Stimulated activated naive CD8-positive, alpha-beta T cell treated with anti-CD3 and anti-CD28 coated beads, Interleukin-15, Interleukin-2, amounts not matched to agents 100 U/mL and 50 U/mL, for 24 hours (primary cell): ENCODE results near the gene RBM41.
"Not testable (repeated sequence)": the region's sequence is repeated elsewhere in the genome, so short reads cannot be mapped to it uniquely, and the experiment has no call there.

Experiments
- ATAC-seq: fragments of 150-1000 bp; cut with Tn5 transposase; one replicate; pipeline ENCODE4 v1.10.0; 2021
- DNase-seq: peaks from one replicate; pipeline ENCODE4 v3.0.0; 2021

Gene RBM41

DNA sequence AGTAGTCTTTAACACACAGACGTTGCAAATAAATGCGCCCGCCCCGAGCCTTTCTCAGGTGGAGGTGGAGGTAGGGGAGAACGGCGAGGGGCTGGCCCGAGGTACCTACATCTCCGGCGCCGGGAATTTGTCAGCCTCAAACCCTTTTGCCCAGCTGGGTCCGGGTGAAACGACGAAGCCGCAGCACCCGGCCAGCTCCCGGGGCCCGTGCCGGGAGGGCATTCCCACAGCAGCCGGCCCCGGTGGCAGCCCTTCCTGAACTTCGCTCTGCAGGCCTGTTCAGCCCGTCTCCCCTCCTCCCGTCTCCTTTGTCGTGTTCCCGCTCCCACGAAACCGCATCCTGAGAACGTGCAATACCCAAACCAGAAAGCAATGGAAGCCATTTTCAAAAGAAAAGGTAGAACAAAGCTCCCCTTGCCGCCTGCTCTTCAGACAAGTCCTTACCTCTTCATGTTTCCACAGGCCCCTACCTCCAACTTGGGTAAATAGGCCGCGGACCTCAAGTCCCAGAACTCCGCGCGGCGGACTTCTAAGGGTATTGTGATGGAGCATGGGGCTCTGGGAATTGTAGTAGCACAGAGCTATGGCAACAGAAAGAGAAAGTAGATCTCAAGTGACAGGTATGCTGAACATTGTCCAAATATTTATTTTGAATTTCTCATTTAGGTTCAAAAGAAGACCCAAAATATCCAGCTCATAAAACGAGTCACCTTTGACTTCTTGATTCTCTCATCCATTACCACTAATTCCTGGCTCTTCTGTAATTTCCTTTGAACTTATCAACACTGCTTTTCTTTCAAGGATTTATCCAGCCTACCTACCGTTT is at the start of gene RBM41:
RBM41 (minus strand) TSS at position 501 of the 826 bp plus-strand sequence; CDS start at position 452, 49 bp downstream.
- peak; percentile 69 for DNase-seq
- peak; percentile 100 for ATAC-seq

GRCh38 chrX:107168257-107168656 is 49.6 kb upstream of the RBM41 start:
- no peak for DNase-seq

GRCh38 chrX:107167163-107167921 is 48.7 kb upstream of the RBM41 start:
- ATAC-seq, result no peak

More at GRCh38 chrX:107168257-107168656, 49.6 kb upstream of the RBM41 start:
- no peak for ATAC-seq

GRCh38 chrX:107157618-107158017 is 39.0 kb upstream of the RBM41 start:
- not testable (repeated sequence) for ATAC-seq, DNase-seq

More at GRCh38 chrX:107167163-107167921, 48.7 kb upstream of the RBM41 start:
- DNase-seq, result no peak

DNA sequence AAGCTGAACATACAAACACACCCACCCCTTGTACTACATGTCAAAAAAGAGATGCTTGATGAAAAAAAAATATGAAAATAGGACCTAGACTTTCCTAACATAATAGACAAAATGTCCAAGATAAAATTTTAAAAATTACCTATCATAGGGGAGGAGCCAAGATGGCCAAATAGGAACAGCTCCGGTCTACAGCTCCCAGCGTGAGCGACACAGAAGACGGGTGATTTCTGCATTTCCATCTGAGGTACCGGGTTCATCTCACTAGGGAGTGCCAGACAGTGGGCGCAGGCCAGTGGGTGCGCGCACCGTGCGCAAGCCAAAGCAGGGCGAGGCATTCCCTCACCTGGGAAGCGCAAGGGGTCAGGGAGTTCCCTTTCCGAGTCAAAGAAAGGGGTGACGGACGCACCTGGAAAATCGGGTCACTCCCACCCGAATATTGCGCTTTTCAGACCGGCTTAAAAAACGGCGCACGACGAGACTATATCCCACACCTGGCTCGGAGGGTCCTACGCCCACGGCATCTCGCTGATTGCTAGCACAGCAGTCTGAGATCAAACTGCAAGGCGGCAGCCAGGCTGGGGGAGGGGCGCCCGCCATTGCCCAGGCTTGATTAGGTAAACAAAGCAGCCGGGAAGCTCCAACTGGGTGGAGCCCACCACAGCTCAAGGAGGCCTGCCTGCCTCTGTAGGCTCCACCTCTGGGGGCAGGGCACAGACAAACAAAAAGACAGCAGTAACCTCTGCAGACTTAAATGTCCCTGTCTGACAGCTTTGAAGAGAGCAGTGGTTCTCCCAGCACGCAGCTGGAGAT is 37.2 kb upstream of the RBM41 start:
- not testable (repeated sequence) for DNase-seq, ATAC-seq

DNA sequence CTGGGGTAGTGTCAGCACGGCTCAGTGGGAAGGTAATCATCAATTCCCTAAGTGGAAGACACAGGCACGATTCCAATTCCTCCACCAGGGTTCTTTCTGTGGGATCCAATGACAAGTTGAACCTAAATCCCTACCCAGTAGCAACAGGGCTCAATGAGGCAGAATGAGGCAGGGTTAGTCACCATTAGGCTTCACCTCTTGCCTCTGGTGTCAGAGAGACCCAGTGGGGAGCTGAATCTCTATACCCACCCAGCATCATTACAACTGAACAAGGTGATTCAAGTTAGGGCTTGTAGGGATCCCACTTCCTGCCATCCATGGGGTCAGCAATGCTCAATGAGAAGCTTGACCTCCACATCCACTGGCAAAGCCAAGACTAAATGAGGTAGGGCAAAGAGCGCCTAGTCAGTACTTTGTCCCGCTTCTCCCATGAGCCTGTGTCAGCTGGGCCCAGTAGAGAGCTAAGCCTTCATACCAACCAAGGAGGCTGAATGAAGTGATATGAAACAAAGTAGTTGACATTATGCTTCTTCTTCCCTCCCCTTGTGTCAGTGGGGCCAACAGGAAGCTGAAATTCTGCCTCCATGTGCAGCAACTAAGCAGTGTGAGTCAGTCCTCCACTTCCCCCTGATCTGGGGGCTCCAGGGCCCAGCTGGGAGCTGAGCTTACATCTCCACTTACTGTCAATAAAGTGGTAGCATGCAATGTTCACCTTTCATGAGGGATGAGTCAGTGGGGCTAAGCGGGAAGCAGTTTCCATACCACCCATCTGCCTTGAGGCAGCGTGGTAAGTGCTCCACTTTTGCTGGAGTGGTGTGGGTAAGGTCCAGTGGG is 36.4 kb upstream of the RBM41 start:
- peak; percentile 14 for DNase-seq
- peak; percentile 99 for ATAC-seq

DNA sequence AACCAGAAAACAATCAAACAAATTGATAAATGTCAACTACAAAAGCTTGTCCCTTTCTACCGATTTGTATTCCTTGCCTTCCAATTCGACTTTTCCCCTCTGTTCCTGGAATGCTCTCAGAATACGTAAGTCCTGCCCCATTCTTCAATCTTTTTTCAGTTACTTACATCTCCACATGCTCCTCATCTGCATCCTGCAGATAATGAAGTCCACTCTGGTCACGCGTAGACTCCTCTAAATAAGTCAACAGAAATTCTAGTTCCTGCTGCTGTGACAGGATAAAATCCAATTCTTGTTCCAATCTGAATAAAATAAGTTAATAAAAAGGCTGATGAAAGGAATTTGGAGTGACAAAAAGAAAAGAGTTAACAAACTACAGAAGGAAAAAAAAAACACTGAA is 34.4 kb upstream of the RBM41 start:
- ATAC-seq (no peak), DNase-seq (no peak)

DNA sequence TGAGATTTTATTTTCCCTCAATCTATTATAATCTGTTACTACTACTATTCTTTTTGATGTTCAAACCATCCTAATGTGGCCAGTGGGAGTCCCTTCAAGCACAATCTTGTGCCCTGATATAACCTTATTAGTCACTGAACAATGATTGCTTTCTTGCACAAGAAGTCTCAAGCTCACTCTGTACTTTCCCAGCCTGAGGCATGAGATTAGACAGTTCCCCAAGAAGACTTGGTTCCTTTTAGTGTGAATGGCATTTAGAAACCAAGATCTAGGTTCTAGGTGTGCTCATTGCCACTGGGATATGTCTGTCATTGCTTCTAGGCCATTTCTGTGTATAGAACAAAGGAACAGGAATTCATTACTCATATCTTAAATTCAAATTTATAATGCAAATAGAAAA is 28.0 kb upstream of the RBM41 start:
- ATAC-seq, result peak; percentile 19

DNA sequence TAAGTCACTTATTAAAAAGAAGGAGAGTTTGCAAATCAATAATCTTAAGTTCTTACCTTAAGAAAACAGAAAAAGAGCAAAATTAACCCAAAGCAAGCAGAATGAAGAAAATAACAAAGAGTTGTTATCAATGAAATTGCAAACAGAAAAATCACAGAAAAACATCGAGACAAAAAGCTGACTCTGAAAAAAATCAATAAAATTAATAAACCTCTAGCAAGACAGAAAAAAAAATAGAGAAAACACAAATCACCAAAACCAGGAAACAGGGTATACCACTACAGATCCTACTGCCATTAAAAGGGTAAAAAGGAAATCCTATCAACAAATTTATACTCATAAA is 17.3 kb upstream of the RBM41 start:
- no peak for DNase-seq
- ATAC-seq, result no peak

More for the DNA sequence above, 28.0 kb upstream of the RBM41 start:
- DNase-seq, result no peak

GRCh38 chrX:107135049-107135964 is 16.7 kb upstream of the RBM41 start:
- peak; percentile 6 for DNase-seq
- peak; percentile 49 for ATAC-seq

DNA sequence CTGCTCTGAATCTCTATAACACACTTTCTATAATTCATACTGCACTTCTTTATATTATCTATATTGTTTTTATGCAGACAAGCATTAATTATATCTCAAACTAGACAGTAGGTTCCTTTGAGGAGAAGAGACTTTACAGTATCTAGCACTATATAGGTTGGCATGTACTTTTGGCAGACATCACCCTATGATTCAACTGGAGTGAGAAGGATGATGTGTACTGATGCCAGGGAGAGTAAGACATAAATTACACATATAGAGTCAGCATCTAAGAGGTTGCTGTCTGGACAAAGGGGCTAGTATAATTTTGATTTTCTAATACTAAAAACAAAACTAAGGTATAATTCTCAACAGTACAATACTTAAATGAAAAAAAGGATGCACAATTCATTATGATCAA is 5.1 kb upstream of the RBM41 start:
- ATAC-seq, result no peak
- DNase-seq, result no peak

DNA sequence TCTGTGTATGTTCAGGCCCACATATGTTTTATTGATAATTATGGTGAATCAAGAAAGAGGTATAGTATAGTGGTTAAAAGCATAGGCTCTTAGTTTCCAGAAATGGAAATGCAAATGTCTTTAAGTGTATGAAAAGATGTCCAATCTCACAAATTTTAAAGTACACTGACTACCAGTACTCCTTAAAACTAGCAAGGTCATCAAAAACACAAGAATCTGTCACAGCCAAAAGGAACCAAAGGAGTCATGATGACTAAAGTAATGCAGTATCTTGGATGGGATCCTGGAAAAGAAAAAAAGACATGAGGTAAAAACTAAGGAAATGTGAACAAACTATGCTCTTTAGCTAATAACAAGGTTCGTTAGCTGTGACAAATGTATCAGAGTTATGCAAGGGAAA is 661 bp upstream of the RBM41 start:
- ATAC-seq, result no peak
- DNase-seq, result no peak

- no peak for ATAC-seq
Measured at GRCh38 chrX:107117993-107118321, 665 bp downstream of the RBM41 start.

GRCh38 chrX:107107459-107107858 is 11.2 kb downstream of the RBM41 start:
- peak; percentile 14 for ATAC-seq
- DNase-seq, result no peak

More at GRCh38 chrX:107117993-107118321, 665 bp downstream of the RBM41 start:
- no peak for DNase-seq

GRCh38 chrX:107102980-107103379 is 15.6 kb downstream of the RBM41 start:
- no peak for ATAC-seq
- no peak for DNase-seq

DNA sequence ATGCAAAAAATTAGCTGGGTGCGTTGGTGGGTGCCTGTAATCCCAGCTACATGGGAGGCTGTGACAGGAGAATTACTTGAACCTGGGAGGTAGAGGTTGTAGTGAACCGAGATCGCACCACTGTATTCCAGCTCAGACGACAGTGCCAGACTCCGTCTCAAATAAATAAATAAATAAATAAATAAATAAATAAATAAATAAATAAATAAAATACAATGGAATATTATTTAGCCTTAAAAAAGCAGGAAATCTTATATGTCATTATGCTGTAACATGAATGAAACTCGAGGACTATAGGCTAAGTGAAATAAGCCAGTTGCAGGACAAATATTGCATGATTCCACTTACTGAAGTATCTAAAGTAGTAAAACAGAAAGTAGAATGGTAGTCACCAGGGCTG is 42.5 kb downstream of the RBM41 start:
- ATAC-seq (no peak), DNase-seq (no peak)

DNA sequence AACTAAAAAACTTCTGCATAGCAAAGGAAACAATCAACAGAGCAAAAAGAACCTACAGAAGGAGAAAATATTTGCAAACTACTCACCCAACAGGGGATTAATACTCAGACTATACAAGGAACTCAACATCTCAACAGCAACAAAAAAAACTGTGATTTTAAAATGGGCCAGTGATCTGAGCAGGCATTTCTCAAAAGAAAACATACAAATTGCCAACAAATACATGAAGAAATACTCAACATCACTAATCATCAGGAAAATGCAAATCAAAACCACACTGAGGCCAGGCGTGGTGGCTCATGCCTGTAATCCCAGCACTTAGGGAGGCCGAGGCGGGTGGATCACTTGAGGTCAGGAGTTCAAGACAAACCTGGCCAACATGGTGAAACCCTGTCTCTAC is 60.9 kb downstream of the RBM41 start:
- not testable (repeated sequence) for ATAC-seq, DNase-seq

- no peak for DNase-seq
Measured at GRCh38 chrX:107054978-107055377, 63.6 kb downstream of the RBM41 start.

GRCh38 chrX:107050195-107050709 is 68.4 kb downstream of the RBM41 start:
- DNase-seq (no peak), ATAC-seq (no peak)

More at GRCh38 chrX:107054978-107055377, 63.6 kb downstream of the RBM41 start:
- ATAC-seq, result no peak

GRCh38 chrX:107047622-107048021 is 71.0 kb downstream of the RBM41 start:
- DNase-seq (no peak), ATAC-seq (no peak)
